ENCODE data around the gene SPATA32. TPM values are rescaled to one million over a fixed set of nuclear protein-coding genes. Genes with fewer than 3 reads are reported as not detected.

The SPATA32 gene
- total RNA-seq, 1 experiment from 2014 or later, result 0.11 TPM

DNA sequence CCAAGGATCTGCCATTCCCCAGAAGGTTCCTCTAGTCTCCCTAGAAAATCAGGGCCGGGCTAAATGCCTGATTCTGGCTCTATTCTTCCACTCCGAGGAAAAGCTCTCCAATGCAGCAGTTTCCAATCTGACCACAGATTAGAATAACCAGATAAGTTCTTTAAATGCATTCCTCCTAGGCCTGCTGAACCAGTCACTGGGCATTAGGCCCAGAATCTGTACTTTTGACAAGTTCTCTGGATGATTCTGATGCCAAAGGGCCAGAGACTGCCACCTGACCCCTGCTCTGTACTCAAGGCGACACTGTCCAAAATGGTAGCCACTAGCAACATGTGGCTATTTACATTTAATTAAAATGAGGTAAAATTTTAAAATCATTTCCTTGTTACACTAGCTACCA, 32.6 kb upstream of the SPATA32 start:
- peak; percentile 85 for DNase-seq (ENCODE audit: low read depth)

GRCh38 chr17:45293413-45294211, 31.7 kb upstream of the SPATA32 start:
- peak; percentile 100 for DNase-seq (ENCODE audit: low read depth)

GRCh38 chr17:45292696-45293412, 31.0 kb upstream of the SPATA32 start:
- DNase-seq (ENCODE audit: low read depth), result no peak

- DNase-seq (ENCODE audit: low read depth), result no peak
These were observed 29.4 kb upstream of the SPATA32 start for GRCh38 chr17:45291171-45291805.

GRCh38 chr17:45290269-45290765, 28.4 kb upstream of the SPATA32 start:
- no peak for DNase-seq (ENCODE audit: low read depth)

GRCh38 chr17:45289301-45290268, 27.7 kb upstream of the SPATA32 start:
- DNase-seq (ENCODE audit: low read depth), result no peak

DNA sequence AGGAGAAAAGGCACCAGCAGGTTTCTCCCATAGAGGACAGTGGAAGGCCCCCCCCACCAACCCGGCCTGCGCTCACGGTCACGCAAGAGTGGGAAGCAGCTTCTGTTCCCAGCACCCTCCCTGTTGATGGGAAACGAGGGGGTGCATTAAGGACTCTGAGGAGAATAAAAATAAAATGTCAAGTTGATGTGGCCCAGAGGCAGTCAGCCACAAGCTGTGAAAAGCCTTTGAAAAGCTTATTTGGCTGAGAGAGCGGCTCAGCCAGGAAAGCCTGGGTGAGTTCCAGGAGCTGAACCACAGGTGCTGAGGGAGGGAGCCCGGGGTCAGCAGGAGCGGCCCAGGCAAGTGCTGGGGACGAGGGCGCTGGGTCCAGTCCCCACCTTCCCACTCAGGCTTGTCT, 26.9 kb upstream of the SPATA32 start:
- no peak for DNase-seq (ENCODE audit: low read depth)

- DNase-seq (ENCODE audit: low read depth), result peak; percentile 89
These were observed 25.9 kb upstream of the SPATA32 start for GRCh38 chr17:45287526-45288500.

GRCh38 chr17:45286286-45286685, 24.4 kb upstream of the SPATA32 start:
- DNase-seq (ENCODE audit: low read depth), result no peak

DNA sequence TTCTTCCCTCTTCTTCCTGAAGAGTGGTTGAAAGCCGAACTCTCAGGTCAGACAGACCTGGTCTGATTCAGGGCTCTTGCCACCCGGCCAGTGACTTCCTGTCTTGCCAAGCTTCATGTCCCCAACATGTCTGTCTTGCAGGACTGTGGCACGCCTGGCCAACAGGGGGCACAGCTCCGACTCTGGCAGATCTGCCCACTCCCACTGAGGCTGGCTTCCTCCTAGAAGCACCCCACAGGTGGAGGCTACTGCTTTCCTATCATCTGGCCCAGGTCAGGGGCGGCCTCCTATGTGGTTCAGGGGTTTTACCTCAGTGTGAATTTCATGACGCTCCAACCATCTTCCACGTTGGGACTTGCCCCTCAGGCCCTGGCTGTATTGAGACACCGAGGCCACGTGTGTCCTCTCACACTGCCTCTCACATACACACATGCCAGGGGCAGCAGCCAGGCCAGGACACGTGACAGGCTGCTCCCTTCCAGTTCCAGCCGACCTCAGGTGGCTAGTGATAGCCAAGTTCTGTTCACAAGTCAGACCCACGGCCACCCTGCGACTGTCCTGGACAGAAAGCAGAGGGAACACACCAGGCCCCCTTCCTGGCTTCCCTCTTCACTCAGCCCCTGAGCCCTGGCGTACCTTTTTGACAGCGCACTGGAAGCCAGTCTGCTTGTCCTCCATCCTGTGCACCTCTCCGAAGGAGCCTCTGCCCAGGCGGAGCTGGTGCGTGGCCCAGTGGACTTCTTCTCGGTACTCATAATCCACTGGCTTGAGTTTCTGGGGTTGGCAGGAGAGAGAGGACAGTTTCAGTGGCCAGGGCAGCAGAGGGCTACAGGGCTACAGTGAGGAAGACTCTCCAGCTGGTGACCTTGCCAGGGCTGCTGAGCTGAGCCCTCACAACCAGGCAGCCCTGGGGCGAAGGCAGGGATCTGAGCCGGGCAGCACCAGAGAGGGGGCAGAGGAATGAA, 22.6 kb upstream of the SPATA32 start:
- DNase-seq (ENCODE audit: low read depth), result no peak

DNA sequence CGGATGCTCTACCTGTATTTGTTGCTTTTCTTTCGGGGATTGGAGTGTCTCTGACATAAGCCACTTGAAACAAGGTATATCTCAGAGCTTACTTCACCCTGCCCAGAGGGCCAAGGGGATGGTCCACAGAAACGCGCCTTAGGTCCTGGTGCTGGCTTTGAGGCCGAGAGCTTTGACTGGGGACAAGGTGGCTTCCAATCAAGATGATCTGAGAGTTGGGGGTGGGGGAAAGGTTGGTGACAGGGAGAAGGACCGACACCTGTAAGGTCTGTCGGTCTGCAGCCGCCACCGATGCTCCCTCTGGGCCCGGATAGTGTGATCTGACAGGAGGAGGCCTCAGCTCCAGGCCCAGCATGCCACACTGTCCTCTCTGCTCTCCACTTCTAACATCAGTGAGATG, 21.8 kb upstream of the SPATA32 start:
- no peak for DNase-seq (ENCODE audit: low read depth)

DNA sequence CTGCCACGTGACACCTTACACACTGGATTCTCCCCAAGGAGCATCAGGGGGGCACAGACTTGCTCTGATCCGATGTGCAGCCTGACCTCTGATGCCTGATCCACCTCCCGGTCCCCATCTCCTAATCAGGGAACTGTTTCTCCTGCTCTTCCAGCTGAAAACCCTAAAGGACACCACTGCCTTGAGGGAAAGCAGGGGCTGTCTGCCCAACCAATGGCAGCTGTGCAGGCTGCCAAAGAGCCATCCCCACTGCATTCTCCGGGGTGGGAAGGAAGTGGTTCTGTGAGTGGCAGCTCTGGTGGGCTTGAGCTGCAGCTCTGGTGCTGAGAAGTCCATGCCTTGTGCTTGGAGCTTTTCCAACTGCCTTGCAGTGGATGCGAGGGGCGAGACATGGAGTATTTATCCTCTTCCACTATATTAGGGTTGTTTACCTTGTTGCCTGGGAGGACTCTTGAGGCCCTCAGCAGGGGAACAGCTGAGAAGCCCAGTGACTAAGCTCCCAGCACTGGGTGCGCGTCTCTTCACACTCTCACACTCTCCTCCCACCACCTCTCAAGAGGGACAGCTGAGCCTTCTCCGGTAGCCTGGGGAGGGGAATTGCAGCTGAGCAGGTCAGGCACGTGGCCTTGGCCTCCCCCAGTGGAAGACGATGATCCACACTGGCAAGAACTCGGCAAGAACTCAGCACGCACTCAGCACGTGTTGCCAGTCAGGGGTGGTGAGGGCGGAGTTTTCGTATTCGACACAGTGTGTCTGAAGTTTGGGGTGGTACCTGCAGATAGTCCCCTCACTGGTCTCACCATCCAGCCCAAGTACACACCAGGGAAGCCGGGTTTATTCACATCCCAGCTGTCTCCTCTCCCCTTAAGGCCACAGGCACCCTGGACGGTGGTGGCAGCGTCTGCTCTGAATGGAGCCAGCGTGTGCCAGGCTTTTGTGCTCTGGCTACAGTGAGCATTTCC, 21.1 kb upstream of the SPATA32 start:
- DNase-seq (ENCODE audit: low read depth), result peak; percentile 100

DNA sequence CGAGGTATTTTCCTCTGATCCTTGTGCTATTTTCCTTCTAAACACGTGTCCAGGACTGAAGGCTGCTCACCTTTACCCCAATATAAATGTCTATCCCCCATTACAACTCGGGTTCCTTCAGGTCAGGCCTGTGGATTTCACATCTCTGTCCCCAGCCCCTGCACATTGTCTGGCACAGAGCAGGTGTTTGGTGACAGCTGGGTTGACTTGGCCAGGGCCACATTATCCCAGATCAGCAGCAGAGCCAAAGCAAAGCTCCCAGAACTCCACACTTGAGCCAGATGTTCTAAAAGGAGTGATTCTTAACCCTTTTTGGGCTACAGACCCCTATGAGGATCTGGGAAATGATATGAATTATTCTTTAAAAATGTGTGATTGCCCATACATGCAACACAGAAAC, 18.0 kb upstream of the SPATA32 start:
- DNase-seq (ENCODE audit: low read depth), result no peak

DNA sequence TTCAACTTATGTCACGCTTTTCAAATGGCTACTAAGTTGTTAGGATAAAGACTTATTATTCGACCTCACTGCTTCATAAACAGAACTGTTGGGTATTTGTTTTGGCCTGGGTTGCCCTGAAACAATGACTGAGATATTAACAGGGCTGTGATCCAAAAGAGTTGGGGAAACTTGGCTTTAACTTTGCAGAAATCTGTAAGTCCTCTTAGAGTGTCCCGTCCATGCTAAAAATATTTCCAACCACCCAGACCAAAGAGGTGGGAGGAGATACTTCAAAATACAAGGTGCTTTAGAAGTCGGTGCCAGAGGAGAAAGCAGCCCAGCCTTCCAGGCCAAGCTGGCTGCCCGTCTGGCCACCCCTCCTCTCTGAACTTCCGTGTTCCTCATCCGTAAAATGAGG, 16.1 kb upstream of the SPATA32 start:
- DNase-seq (ENCODE audit: low read depth), result no peak

DNA sequence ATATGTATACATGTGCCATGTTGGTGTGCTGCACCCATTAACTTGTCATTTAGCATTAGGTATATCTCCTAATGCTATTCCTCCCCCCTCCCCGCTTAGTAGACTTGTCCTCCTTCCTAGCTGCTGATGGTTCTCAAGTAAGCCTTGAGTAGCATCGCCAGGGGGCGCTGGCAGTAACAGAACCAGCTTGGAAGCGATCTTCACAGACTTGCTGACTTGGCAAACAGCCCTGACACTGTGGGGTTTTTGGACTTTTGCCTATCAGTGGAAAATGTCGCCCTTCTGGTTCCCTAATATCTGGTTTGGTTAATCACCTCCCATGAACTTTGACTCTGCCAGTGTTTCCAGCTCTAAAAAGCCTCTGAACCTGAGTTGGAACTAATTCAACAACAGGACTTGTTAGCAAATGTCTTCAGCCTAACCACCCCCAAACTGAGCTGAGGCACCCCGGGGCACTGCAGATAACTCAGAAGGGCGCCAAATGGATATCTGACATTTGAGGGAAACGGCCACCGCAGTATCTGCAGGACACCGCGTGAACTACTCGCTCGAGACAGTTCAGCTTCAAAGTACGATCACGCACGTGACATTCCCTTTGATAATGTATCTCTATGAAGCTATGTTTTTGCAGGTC, 15.4 kb upstream of the SPATA32 start:
- DNase-seq (ENCODE audit: low read depth), result peak; percentile 90

GRCh38 chr17:45276031-45276430, 14.1 kb upstream of the SPATA32 start:
- peak; percentile 89 for DNase-seq (ENCODE audit: low read depth)

GRCh38 chr17:45274033-45274432, 12.1 kb upstream of the SPATA32 start:
- DNase-seq (ENCODE audit: low read depth), result no peak
